GM21390 (cell line): ENCODE measurements around the gene CCDC40.

Experiments used
- ATAC-seq: cut with Tn5 transposase; IDR thresholded peaks from one replicate; pipeline ENCODE4 v1.9.1; 2021; ENCODE audit not compliant: unreplicated experiment

The CCDC40 gene

GRCh38 chr17:80129006-80129565 is 92.6 kb downstream of the CCDC40 start:
- ATAC-seq: no peak

- no peak for ATAC-seq
Measured at GRCh38 chr17:80130992-80131391, 94.5 kb downstream of the CCDC40 start.

DNA sequence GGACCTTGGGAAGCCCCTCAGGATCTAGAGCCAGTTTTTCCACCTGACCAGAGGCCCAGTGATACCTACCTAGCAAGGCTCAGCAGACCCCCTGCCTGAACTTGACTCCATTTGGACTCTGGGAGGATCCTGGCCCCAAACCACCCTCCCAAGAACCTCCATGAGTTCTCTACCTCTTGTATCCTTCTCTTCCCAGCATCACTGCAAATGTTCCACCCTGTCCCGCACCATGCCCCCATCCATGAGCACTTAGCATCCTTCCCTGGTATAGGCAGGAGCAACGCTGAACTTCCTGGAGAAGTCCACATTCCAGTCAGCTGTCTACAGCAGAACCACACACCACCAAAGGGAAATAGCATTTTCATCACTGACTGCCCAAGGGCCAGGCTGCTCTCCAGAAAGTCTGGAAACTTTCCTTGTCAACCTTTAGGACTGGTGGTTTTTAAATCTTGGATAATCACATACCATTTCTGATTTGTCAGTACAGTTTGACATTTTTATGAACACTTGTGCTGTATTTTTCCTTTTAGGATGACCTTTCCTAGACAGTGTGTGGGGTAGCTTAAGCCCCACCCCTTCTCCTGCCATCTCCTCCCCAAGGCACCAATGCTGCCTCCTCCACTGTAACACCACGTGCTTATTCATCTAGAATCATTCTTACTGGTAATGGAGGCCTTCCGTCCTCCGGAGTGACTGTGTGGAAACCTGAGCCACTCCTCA is 96.6 kb downstream of the CCDC40 start:
- no peak for ATAC-seq

- ATAC-seq: no peak
Measured at GRCh38 chr17:80133626-80133970, 97.2 kb downstream of the CCDC40 start.

GRCh38 chr17:80137131-80137530 is 100.7 kb downstream of the CCDC40 start:
- ATAC-seq: no peak

DNA sequence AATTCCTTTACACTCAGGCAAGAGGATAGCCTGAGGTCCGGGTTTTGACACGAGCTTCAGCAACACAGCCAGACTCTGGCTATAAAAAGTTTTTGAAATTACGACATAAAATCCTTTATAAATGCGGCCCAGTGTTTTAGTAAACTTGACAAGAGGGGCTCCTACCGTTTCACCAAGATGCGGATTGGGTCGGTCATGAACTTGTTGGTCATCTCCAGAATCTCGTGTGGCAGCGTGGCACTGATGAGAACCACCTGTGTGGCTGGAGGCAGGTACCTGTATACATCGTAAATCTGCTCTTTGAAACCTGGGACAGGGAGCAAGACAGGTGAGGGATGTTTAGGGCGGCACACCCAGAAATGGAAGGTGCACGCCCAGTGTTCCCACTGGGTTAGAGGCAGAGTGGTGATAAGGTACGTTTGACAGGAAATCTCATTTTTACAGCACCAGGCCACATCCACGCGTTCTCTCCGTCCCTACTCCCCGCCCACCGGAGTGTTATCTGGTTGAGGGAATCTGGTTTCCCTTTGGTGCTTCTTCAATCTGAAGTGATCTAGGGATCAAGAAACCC is 102.5 kb downstream of the CCDC40 start:
- ATAC-seq: no peak

- no peak for ATAC-seq
Measured at GRCh38 chr17:80141463-80142165, 105.2 kb downstream of the CCDC40 start.

DNA sequence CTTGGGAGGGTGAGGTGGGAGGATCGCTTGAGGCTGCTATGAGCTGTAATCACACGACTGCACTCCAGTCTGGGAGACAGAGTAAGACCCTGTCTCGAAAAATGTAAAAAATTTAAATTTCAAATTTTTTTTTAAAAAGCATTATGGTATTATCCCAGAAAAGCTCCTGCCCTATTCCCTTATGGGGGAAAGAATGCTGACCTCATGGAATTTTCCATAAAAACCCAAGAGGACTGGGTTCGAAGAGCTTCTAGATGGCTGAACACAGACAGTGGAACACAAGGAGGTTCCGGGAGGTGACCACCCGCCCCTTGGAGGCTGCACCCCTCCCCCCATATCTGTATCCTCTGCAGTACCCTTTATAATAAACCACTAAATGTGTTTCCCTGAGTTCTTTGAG is 106.5 kb downstream of the CCDC40 start:
- ATAC-seq: no peak

- no peak for ATAC-seq
Measured at GRCh38 chr17:80145076-80146075, 108.9 kb downstream of the CCDC40 start.

GRCh38 chr17:80146121-80147034 is 109.9 kb downstream of the CCDC40 start:
- peak; percentile 9 for ATAC-seq

- peak; percentile 76 for ATAC-seq
Measured at GRCh38 chr17:80147035-80147822, 110.8 kb downstream of the CCDC40 start, which contains the start of gene EIF4A3. Gene EIF4A3 (minus strand): TSS chr17:80147128. CDS start chr17:80146961, 167 bp downstream.
